Erythroblast (primary cell): Measurements from ENCODE around the gene KIR2DL1.
"Not testable (repeated sequence)": the region's sequence is repeated elsewhere in the genome, so short reads cannot be mapped to it uniquely, and the experiment has no call there.

Experiments
- DNase-seq, 2 experiments: peaks; one replicate each; lab custom pipeline; 2025; lab: John Stamatoyannopoulos, UW
- GATA1 ChIP-seq: IDR thresholded peaks from 2 replicates; pipeline ENCODE4 v1.6.1; 2011; ENCODE audit warnings: low read depth, mild to moderate bottlenecking, control low read depth, low read length, moderate library complexity
- POLR2A ChIP-seq: IDR thresholded peaks from 2 replicates; pipeline ENCODE4 v1.6.1; 2011; ENCODE audit warnings: mild to moderate bottlenecking, low read length

Gene KIR2DL1

GRCh38 chr19:54766464-54766863, 3.1 kb upstream of the KIR2DL1 start:
- not testable (repeated sequence) for DNase-seq

DNA sequence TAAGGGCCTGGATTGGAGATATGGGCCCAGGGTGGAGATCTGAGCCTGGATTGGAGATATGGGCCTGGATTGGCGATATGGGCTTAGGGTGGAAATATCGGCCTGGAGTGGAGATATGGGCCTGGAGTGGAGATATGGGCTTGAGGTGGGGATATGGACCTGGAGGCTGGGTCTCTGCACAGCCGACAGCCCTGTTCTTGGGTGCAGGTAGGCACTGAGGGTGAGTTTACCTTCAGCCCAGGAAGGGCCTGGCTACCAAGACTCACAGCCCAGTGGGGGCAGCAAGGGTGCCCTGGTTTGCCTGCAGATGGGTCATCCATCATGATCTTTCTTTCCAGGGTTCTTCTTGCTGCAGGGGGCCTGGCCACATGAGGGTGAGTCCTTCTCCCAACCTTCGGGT, 918 bp downstream of the KIR2DL1 start:
- DNase-seq = not testable (repeated sequence)

DNA sequence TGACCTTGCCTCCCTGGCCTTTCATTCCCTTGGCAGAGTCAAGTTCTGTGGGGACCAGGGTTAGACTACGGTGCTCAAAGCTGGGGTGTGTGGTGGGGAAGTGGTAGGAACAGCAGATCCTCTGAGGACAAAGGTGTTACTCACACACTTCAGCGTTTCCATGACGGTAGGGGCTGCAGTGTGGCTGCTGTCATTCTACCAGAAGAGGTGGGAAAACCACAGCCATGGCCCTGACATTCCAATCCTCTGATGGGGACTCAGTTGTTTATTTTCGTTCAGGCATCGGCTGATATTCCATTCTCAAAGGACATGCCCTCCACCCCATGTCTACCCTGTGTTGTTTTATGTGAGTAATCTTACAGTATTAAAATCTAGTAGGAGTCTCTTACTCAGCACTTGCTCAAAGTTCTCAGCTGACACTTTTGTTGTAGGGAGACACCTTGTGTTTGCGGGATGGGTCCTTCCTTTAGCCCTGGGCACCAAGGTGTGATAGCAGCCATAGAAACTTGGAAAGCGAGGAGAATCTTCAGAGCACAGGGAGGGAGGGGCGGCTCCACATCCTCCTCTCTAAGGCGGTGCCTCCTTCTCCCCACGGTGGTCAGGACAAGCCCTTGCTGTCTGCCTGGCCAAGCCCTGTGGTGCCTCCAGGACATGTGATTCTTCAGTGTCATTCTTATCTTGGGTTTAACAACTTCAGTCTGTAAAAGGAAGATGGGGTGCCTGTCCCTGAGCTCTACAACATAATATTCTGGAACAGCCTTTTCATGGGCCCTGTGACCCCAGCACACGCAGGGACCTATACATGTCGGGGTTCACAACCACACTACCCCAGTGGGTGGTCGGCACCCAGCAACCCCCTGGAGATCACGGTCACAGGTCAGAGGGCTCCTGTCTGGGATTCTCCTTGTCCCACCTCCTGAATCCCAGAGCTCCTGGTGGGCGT, 1.7 kb downstream of the KIR2DL1 start:
- not testable (repeated sequence) for DNase-seq

- not testable (repeated sequence) for DNase-seq
Observed at GRCh38 chr19:54772666-54773065, 3.1 kb downstream of the KIR2DL1 start.

DNA sequence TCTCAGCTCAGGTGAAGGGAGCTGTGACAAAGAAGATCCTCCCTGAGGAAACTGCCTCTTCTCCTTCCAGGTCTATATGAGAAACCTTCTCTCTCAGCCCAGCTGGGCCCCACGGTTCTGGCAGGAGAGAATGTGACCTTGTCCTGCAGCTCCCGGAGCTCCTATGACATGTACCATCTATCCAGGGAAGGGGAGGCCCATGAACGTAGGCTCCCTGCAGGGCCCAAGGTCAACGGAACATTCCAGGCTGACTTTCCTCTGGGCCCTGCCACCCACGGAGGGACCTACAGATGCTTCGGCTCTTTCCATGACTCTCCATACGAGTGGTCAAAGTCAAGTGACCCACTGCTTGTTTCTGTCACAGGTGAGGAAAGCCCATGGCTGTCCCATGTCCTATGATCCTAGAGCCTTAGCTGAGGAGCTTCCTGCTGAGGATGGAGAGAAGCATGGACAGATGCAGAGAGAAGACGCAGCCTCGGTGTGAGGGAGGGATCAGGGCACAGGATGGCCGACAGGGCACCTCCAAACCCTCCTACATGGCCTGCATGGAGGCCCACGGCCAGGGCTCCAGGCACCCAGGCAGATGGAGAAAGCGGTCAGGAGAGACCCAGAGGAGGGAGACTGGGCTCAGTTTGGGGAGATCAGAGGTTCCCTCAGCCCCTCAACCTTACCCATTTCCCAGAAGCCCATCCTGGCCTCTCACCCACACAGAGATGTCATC, 5.7 kb downstream of the KIR2DL1 start:
- DNase-seq = not testable (repeated sequence)

GRCh38 chr19:54775830-54776229, 6.2 kb downstream of the KIR2DL1 start:
- DNase-seq = not testable (repeated sequence)

GRCh38 chr19:54777851-54778250, 8.3 kb downstream of the KIR2DL1 start:
- not testable (repeated sequence) for DNase-seq

GRCh38 chr19:54778896-54779295, 9.3 kb downstream of the KIR2DL1 start:
- not testable (repeated sequence) for DNase-seq

GRCh38 chr19:54782916-54783315, 13.3 kb downstream of the KIR2DL1 start:
- not testable (repeated sequence) for DNase-seq

DNA sequence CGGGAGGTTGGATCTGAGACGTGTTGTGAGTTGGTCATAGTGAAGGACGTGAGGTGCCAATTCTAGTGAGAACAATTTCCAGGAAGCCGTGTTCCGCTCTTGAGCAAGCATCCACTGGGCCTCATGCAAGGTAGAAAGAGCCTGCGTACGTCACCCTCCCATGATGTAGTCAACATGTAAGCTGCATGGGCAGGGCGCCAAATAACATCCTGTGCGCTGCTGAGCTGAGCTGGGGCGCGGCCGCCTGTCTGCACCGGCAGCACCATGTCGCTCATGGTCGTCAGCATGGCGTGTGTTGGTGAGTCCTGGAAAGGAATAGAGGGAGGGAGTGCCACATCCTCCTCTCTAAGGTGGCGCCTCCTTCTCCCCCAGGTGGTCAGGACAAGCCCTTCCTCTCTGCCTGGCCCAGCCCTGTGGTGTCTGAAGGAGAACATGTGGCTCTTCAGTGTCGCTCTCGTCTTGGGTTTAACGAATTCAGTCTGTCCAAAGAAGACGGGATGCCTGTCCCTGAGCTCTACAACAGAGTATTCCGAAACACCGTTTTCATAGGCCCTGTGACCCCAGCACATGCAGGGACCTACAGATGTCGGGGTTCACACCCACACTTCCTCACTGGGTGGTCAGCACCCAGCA, 16.6 kb downstream of the KIR2DL1 start:
- not testable (repeated sequence) for DNase-seq

DNA sequence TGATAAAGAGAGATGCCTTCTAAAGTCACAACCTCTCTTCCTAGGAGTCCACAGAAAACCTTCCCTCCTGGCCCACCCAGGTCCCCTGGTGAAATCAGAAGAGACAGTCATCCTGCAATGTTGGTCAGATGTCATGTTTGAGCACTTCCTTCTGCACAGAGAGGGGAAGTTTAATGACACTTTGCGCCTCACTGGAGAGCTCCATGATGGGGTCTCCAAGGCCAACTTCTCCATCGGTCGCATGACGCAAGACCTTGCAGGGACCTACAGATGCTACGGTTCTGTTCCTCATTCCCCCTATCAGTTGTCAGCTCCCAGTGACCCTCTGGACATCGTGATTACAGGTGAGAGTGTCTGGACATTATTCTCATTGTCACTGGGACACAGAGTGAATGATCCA, 18.6 kb downstream of the KIR2DL1 start:
- not testable (repeated sequence) for DNase-seq

GRCh38 chr19:54790711-54791110, 21.1 kb downstream of the KIR2DL1 start:
- TF ChIP-seq POLR2A = no peak
- no peak for TF ChIP-seq GATA1
- no peak for DNase-seq

GRCh38 chr19:54791476-54791875, 21.9 kb downstream of the KIR2DL1 start:
- TF ChIP-seq POLR2A (no peak), GATA1 (no peak)
- DNase-seq = no peak

- TF ChIP-seq GATA1 (no peak), POLR2A (no peak)
- no peak for DNase-seq
Observed at GRCh38 chr19:54792814-54793213, 23.2 kb downstream of the KIR2DL1 start.

DNA sequence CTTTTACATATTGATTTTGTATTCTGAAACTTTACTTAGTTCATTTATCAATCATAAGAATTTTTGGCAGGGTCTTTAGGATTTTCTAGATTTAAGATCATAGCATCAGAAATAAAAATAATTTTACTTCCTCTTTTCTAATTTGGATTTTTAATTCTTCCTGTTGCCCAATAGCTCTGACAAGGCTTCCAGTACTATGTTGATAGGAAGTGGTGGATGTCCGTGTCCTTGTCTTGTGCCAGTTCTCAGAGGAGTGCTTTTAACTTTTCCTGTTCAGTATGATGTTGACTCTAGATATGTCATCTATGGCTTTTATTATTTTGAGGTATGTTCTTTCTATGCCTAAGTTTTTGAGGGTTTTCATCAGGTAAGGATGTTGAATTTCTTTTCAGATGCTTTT, 26.2 kb downstream of the KIR2DL1 start:
- no peak for DNase-seq
- TF ChIP-seq GATA1 (no peak), POLR2A (no peak)
